HG03060 (cell line): ENCODE measurements around the gene RERG.
"Not testable (repeated sequence)": the region's sequence is repeated elsewhere in the genome, so short reads cannot be mapped to it uniquely, and the experiment has no call there.

Experiments used
- ATAC-seq: cut with Tn5 transposase; IDR thresholded peaks from one replicate; pipeline ENCODE4 v1.9.1; 2021; ENCODE audit warnings: low read depth, moderate number of reproducible peaks; ENCODE audit not compliant: unreplicated experiment

The RERG gene

DNA sequence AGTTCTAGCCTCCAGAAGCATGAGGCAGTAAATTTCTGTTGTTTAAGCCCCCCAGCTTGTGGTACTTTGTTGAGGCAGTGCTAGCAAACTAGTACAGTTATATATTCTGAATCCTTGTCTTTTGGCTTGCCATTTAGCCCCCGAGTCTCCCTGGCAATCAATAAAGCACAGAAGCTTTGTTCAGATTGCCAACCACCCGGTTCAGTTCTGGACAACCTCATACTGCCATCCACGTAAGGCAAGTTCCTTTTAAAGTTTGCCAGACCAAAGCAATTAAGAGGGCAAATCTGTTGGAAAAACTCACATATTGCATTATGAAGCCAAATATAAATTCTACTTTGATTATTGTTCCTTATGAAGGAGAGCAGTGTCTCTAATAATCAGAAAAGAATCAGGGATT is 67.1 kb downstream of the RERG start:
- ATAC-seq, result no peak

GRCh38 chr12:15152868-15153267 is 68.3 kb downstream of the RERG start:
- no peak for ATAC-seq

GRCh38 chr12:15152456-15152855 is 68.8 kb downstream of the RERG start:
- no peak for ATAC-seq

DNA sequence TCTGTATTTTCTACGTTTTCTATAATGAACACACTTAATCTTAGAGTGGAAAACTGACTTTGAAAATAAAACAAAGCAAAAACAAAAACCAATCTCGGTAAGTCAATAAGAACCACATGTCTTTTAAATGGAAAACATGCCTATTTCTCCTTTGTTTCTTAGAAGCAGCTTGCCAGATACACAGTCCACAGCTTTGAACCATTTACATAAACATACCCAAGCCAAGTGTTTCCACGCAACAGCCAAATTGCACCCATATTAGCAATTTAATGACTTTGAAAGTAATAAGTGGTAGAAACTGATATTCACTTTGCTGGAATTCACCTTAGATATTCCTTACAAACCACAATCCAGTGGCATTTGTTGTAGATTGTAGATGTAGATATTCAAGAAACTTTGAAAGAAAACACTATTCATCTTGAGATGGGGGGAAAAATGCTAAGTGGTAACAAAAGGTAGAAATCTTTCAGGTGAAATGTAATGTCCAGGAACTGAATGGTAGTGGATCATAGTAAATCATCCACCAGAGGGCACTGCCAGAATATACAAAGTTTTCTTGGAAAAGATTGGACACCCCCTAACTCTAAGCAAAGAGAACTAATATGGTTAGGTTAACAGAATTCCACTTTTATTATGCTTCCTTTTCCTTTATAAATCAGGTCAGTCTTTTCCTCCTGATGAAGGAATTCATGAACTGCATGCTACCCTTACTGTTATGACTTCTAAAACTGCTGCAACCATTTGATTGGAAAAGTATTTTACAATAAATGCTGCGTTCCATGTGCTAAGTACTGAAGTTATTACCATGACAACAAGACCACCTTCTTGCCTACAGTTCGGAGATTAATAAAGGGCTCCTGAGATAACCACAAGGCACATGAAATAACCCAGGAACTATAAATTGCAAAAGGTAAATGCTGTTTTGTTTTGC is 69.8 kb downstream of the RERG start:
- ATAC-seq, result no peak

- no peak for ATAC-seq
Measured at GRCh38 chr12:15146585-15146984, 74.6 kb downstream of the RERG start.

GRCh38 chr12:15143467-15143866 is 77.8 kb downstream of the RERG start:
- ATAC-seq, result no peak

DNA sequence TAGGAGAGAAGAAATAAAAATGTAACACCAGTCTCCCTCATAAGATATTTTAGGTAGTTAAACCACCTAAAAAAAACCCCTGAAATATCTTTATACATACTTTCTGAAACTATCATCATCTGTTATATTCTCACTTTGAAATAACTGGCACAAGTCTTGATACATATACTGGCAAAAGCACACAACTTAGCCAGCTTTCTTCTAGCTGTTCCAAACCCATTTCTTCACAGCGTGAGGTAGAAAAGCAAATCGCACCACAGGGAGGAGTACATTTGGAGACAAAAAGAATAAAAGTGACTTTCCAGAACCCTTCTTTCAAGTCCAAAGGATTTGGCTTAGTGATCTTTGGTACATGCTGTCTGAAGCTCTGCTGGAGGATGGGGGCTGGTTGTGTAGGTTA is 78.5 kb downstream of the RERG start:
- ATAC-seq, result no peak

DNA sequence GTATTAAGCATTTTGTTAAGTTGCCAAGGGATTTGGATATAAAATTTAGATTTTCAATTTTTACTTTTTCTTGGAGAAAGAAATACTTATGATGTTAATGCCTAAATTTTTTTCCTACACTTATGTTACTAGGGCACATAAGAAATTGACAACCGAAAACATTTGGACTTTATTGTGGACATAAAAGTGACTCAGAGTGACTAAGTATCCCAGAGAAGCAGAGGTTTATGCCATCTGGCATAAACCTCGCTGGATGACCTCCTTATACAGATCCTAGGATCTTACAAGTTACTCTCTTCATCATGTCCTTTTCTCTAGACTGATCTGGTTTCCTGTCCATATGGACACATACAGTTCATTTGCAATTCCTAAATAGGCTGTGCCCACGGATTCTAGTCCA is 89.8 kb downstream of the RERG start:
- no peak for ATAC-seq

DNA sequence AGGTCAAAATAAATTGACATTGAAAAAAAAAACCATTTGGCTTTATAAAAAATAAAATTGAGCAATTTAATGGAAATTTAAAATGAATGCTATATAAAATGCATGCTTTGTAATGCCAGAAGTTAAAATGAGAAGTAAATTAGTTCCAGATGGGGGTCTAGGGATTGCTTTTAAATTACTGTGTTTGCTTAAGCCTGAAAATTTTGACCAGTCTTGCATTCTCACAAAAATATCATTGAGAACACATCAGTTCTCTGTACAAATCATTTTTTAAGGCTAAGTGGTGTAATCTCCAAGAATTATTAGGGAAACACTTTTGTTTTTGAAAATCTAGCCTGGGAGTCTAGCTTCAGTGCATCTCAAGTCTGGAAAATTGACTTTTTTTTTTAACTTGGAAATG is 90.7 kb downstream of the RERG start:
- no peak for ATAC-seq

DNA sequence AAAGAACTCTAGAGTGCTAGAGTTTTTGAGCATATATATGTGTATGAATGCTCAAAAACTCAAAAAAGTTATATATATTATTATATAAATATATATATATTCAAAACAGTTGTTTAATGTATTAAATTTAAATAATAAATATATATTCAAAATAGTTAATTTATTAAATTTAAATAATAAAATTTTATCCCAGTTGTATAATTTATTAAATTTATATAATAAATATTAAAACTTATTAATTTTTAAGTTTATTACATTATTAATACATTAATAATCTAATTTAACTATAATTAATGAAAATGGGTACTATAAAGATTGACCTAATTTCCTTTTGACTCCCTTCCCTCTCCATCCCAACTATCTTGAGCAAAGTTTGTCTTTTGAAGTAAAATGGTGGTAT is 97.8 kb downstream of the RERG start:
- no peak for ATAC-seq

DNA sequence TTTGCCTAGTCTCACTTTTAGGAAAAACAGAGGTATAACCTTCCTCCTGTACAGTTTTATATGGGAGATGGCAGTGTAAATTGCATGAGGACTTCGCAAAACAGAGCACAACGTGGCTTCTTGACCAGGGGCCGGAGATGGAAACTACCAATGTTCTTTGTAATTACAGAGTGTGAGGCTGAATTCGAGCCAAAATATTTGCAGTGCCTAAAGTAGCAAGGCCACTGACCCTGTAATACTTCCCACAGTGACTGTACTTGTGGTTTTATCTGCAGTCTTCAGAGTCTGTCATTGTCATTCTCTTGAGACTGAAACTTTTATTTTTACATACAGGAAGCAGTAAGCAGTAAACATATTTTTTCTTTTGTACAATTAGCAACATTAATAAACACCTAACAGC is 98.9 kb downstream of the RERG start:
- no peak for ATAC-seq

GRCh38 chr12:15118955-15119354 is 102.3 kb downstream of the RERG start:
- no peak for ATAC-seq

GRCh38 chr12:15116983-15117382 is 104.2 kb downstream of the RERG start:
- no peak for ATAC-seq

DNA sequence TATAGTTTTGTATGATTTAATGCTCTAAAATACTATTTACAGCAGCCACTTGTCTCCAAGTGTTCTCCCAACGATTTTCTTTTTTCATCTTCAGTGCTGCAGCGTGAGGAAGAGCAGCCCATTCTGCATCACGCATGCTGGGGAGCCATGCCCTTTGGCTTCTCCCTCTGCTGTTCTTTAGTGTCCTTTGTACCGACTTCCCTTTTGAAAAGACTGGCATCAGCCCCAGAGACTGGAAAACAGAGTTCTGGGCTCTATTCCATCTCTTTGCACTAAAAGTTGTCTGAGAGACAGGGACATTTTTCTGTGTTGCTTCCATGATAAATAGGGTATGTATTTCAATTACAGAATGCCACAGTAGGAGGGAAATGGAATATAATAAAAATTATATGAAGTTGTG is 105.1 kb downstream of the RERG start:
- no peak for ATAC-seq

GRCh38 chr12:15115434-15115833 is 105.8 kb downstream of the RERG start:
- no peak for ATAC-seq

- no peak for ATAC-seq
Measured at GRCh38 chr12:15114501-15114900, 106.7 kb downstream of the RERG start.

DNA sequence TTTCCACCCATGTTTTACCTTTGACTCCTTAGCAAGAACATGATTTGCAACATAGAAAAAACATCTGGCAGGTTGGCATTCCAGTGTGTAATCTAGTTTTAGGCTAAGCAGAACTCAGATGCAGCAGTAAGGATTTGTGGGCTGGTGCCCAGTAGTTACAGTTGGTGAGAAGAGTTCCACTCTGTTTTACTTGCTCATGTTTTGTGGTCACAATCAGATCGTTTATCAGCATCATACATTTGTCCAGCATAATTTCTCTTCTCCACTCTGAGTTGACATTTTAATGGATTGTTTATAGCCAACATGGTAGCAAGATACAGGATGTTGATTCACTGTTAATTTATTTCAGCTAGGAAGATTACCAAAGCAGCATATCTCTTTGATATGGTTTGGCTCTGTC is 128.4 kb downstream of the RERG start:
- no peak for ATAC-seq

DNA sequence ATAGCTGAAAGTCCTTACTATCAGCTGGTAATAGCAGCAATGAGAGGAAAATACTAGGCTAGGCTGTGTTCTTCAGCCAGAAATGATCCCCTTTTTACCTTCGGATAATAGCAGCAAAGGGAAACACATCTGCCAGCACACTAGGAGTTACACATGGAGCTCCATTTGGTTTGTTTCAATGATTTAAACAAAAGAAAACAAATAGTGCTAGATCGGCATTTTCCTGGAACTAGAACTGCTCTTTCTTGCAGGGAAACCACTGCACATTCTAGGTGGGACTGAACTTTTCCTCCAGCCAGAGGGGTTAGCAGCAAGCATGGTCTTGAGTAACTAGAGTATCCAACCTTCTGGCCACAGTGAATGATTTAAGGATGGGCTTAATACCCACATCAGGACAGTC is 130.8 kb downstream of the RERG start:
- no peak for ATAC-seq

- ATAC-seq, result no peak
Measured at GRCh38 chr12:15088105-15088504, 133.1 kb downstream of the RERG start.

GRCh38 chr12:15077751-15078150 is 143.5 kb downstream of the RERG start:
- ATAC-seq, result not testable (repeated sequence)

DNA sequence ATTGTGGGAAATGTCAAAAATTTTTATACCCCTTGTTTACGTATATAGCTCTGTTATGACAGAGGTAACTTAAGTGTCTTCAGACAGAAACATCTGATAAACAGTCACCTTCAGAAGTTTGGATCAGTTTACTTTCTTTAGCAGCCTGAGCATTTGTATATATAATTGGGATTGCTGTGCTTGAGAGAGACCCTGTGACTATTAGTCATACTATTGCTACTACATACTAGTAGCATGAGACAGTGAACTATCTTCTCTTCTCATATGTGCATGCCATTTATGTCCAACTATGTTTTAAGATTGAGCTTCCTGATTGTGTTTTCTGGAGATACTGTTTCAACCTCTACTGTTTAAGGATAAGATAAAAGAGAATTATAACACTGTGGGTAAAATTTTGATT is 146.9 kb downstream of the RERG start:
- ATAC-seq, result no peak

DNA sequence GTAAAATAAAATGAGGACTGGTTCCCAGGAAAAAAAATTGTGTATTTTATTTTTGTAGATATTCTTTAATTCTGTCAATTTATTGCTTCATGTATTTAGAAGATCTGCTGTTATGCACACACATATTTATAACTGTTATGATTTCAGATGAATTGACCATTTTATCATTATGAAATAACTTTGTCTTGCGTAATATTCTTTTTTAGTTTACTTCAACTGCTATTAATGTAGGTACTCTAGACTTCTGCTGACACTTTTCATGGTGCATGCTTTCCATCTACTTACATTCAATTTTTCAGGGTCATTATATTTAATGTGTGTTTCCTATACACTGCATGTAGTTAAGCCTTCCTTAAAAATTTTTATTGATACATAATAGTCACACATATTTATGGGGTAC is 162.1 kb downstream of the RERG start:
- no peak for ATAC-seq
